Mucosa of rectum (tissue), 2 donors: ENCODE measurements around the gene FAAP20.

Source experiments
- H3K27ac ChIP-seq, 2 donors: one replicate each; pipeline ENCODE4 v1.7.0; 2013; ENCODE audit warnings: inconsistent platforms in 2 of 2, low read depth in 2 of 2, low read length in 2 of 2
- H3K27me3 ChIP-seq, 2 donors: one replicate each; pipeline ENCODE4 v1.7.0; 2013; ENCODE audit warnings: low read length in 2 of 2; ENCODE audit not compliant: control insufficient read depth in 2 of 2, insufficient read depth in 2 of 2
- H3K36me3 ChIP-seq, 2 donors: one replicate each; pipeline ENCODE4 v1.7.0; 2013; ENCODE audit warnings: low read length in 2 of 2; ENCODE audit not compliant: control insufficient read depth in 2 of 2, insufficient read depth in 2 of 2
- H3K4me1 ChIP-seq, 2 donors: one replicate each; pipeline ENCODE4 v1.7.0; 2013; ENCODE audit warnings: low read length in 2 of 2, mild to moderate bottlenecking in 1 of 2; ENCODE audit not compliant: control insufficient read depth in 2 of 2, insufficient read depth in 2 of 2
- H3K4me3 ChIP-seq, 2 donors: one replicate each; pipeline ENCODE4 v1.7.0; 2013; ENCODE audit warnings: low read length in 2 of 2
- H3K9ac ChIP-seq, 2 donors: one replicate each; pipeline ENCODE4 v1.7.0; 2013; ENCODE audit warnings: low read length in 2 of 2, low read depth in 1 of 2, mild to moderate bottlenecking in 1 of 2
- H3K9me3 ChIP-seq, 2 donors: one replicate each; pipeline ENCODE4 v1.7.0; 2013; ENCODE audit warnings: low read length in 2 of 2; ENCODE audit not compliant: control insufficient read depth in 2 of 2
- donor health status: healthy.
- donor health status: Normal muscosa, but diverticular disease.

FAAP20 gene

GRCh38 chr1:2210786-2211185, 16.2 kb upstream of the FAAP20 start:
- H3K36me3 ChIP-seq = no peaks in the 10 kb centered on the region
- H3K9ac ChIP-seq = no peak overlapping the region
- no peaks in the 10 kb centered on the region for H3K27me3 ChIP-seq
- H3K27ac ChIP-seq = no peak overlapping the region
- peaks cover 47 to 51% of the 10 kb centered on the region in 2 donors for H3K4me1 ChIP-seq
- H3K4me3 ChIP-seq = no peak overlapping the region
- no peaks in the 10 kb centered on the region for H3K9me3 ChIP-seq

GRCh38 chr1:2210084-2210653, 15.6 kb upstream of the FAAP20 start:
- no peak overlapping the region for H3K27ac ChIP-seq
- H3K27me3 ChIP-seq = no peaks in the 10 kb centered on the region
- H3K4me1 ChIP-seq = peaks cover 52 to 56% of the 10 kb centered on the region in 2 donors
- no peak overlapping the region for H3K4me3 ChIP-seq
- H3K9ac ChIP-seq = no peak overlapping the region
- no peaks in the 10 kb centered on the region for H3K36me3 ChIP-seq
- no peaks in the 10 kb centered on the region for H3K9me3 ChIP-seq

- Histone ChIP-seq H3K9me3 (no peaks in the 10 kb centered on the region), H3K27me3 (no peaks in the 10 kb centered on the region), H3K4me3 (no peak overlapping the region), H3K36me3 (no peaks in the 10 kb centered on the region), H3K27ac (no peak overlapping the region), H3K4me1 (peaks cover 48 to 56% of the 10 kb centered on the region in 2 donors), H3K9ac (no peak overlapping the region)
Measured at GRCh38 chr1:2209400-2210083, 15.0 kb upstream of the FAAP20 start.

- H3K9ac ChIP-seq = peak overlapping the region in 1 of 2 donors; percentile 43
- peaks cover 50 to 54% of the 10 kb centered on the region in 2 donors for H3K4me1 ChIP-seq
- H3K9me3 ChIP-seq = no peaks in the 10 kb centered on the region
- H3K27me3 ChIP-seq = no peaks in the 10 kb centered on the region
- no peaks in the 10 kb centered on the region for H3K36me3 ChIP-seq
- peak overlapping the region; percentile 74 to 75 for H3K27ac ChIP-seq
- H3K4me3 ChIP-seq = no peak overlapping the region
Measured at GRCh38 chr1:2208309-2209239, 14.0 kb upstream of the FAAP20 start.

- Histone ChIP-seq H3K27ac (peak overlapping the region; percentile 74 to 75), H3K9ac (peak overlapping the region; percentile 24 to 42), H3K4me1 (peaks cover 35 to 39% of the 10 kb centered on the region in 2 donors), H3K9me3 (no peaks in the 10 kb centered on the region), H3K27me3 (no peaks in the 10 kb centered on the region), H3K4me3 (no peak overlapping the region), H3K36me3 (no peaks in the 10 kb centered on the region)
Measured at GRCh38 chr1:2206813-2207487, 12.4 kb upstream of the FAAP20 start.

- H3K4me3 ChIP-seq = peak overlapping the region; percentile 61 to 64
- H3K9ac ChIP-seq = peak overlapping the region; percentile 75 to 77
- peaks cover 35 to 39% of the 10 kb centered on the region in 2 donors for H3K4me1 ChIP-seq
Measured at GRCh38 chr1:2205191-2205952, 10.8 kb upstream of the FAAP20 start.

GRCh38 chr1:2204415-2205190, 10.0 kb upstream of the FAAP20 start:
- no peaks in the 10 kb centered on the region for H3K36me3 ChIP-seq
- H3K27ac ChIP-seq = peak overlapping the region; percentile 78 to 83
- peaks cover 35 to 39% of the 10 kb centered on the region in 2 donors for H3K4me1 ChIP-seq
- H3K4me3 ChIP-seq = peak overlapping the region; percentile 62 to 69
- no peaks in the 10 kb centered on the region for H3K27me3 ChIP-seq
- H3K9me3 ChIP-seq = no peaks in the 10 kb centered on the region
- peak overlapping the region; percentile 68 to 76 for H3K9ac ChIP-seq

More at GRCh38 chr1:2205191-2205952, 10.8 kb upstream of the FAAP20 start:
- no peaks in the 10 kb centered on the region for H3K9me3 ChIP-seq
- H3K27me3 ChIP-seq = no peaks in the 10 kb centered on the region
- H3K36me3 ChIP-seq = no peaks in the 10 kb centered on the region
- peak overlapping the region; percentile 79 to 83 for H3K27ac ChIP-seq

- peak overlapping the region; percentile 62 to 69 for H3K4me3 ChIP-seq
- no peaks in the 10 kb centered on the region for H3K27me3 ChIP-seq
- H3K27ac ChIP-seq = peak overlapping the region; percentile 78 to 83
- peaks cover 36 to 37% of the 10 kb centered on the region in 2 donors for H3K4me1 ChIP-seq
- no peaks in the 10 kb centered on the region for H3K36me3 ChIP-seq
- H3K9ac ChIP-seq = peak overlapping the region; percentile 68 to 76
- H3K9me3 ChIP-seq = no peaks in the 10 kb centered on the region
Measured at GRCh38 chr1:2203671-2204414, 9.3 kb upstream of the FAAP20 start.
